Nephron progenitor cell (in vitro differentiated cells): Measurements from ENCODE around the gene AFAP1.

ENCODE experiments used
- DNase-seq: peaks from one replicate; pipeline ENCODE4 v3.0.0; 2021
- H3K27ac Mint-ChIP-seq: 2 replicates; pipeline ENCODE4 v1.8.0; 2021; ENCODE audit warnings: mild to moderate bottlenecking, moderate library complexity, mixed read lengths
- H3K27me3 Mint-ChIP-seq: 2 replicates; pipeline ENCODE4 v1.8.0; 2021; ENCODE audit warnings: mild to moderate bottlenecking, low read depth, mixed read lengths; ENCODE audit not compliant: poor library complexity
- H3K36me3 Mint-ChIP-seq: 2 replicates; pipeline ENCODE4 v1.8.0; 2021; ENCODE audit warnings: low read depth, mixed read lengths
- H3K4me1 Mint-ChIP-seq: 2 replicates; pipeline ENCODE4 v1.8.0; 2021; ENCODE audit warnings: mixed read lengths
- H3K4me3 Mint-ChIP-seq: 2 replicates; pipeline ENCODE4 v1.8.0; 2021; ENCODE audit warnings: mild to moderate bottlenecking, moderate library complexity, mixed read lengths
- H3K9me3 Mint-ChIP-seq: 2 replicates; pipeline ENCODE4 v1.8.0; 2021; ENCODE audit warnings: mild to moderate bottlenecking, moderate library complexity, mixed read lengths
- TF ChIP-seq, protein P1 (sequence below): fragments of 200-600 bp; sonication (generic); IDR thresholded peaks from 2 replicates; pipeline ENCODE4 v1.5.0; 2021; ENCODE audit warnings: antibody characterized with exemption

Gene AFAP1

GRCh38 chr4:7902826-7903225, 36.8 kb downstream of the AFAP1 start:
- Mint-ChIP-seq H3K36me3 (no peaks in the 10 kb centered on the region), H3K4me3 (no peak overlapping the region), H3K27ac (peak overlapping the region; percentile 84), H3K9me3 (no peaks in the 10 kb centered on the region), H3K4me1 (peaks cover 95% of the 10 kb centered on the region), H3K27me3 (no peaks in the 10 kb centered on the region)
- TF ChIP-seq, protein P1, sequence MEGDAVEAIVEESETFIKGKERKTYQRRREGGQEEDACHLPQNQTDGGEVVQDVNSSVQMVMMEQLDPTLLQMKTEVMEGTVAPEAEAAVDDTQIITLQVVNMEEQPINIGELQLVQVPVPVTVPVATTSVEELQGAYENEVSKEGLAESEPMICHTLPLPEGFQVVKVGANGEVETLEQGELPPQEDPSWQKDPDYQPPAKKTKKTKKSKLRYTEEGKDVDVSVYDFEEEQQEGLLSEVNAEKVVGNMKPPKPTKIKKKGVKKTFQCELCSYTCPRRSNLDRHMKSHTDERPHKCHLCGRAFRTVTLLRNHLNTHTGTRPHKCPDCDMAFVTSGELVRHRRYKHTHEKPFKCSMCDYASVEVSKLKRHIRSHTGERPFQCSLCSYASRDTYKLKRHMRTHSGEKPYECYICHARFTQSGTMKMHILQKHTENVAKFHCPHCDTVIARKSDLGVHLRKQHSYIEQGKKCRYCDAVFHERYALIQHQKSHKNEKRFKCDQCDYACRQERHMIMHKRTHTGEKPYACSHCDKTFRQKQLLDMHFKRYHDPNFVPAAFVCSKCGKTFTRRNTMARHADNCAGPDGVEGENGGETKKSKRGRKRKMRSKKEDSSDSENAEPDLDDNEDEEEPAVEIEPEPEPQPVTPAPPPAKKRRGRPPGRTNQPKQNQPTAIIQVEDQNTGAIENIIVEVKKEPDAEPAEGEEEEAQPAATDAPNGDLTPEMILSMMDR = no peak
- no peak for DNase-seq

DNA sequence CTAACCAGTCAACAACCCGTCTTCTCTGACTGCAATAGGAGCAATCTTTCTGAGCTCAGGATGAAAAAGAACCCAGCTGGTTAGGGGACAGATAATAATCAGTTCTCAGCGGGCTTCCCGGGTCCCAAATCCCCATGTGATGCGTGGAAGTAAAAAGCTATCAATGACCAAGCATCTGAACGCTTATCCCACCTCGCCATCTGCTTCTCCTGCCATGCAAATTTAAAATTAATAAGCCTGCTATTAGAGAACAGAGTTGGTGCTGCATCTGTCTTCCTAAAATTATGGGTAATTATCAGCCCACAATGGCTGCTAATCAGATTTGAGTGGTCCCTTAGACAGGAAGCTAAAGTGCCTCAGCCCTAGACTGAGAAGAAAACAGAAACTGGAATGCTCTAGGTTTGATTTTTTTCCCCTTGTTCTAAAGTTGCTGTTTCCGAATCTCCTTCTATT, 37.5 kb downstream of the AFAP1 start:
- DNase-seq = no peak
- Mint-ChIP-seq H3K4me1 (peaks cover 95% of the 10 kb centered on the region), H3K36me3 (no peaks in the 10 kb centered on the region), H3K9me3 (no peaks in the 10 kb centered on the region), H3K4me3 (no peak overlapping the region), H3K27ac (peak overlapping the region; percentile 84), H3K27me3 (no peaks in the 10 kb centered on the region)
- TF ChIP-seq, protein P1 = no peak

DNA sequence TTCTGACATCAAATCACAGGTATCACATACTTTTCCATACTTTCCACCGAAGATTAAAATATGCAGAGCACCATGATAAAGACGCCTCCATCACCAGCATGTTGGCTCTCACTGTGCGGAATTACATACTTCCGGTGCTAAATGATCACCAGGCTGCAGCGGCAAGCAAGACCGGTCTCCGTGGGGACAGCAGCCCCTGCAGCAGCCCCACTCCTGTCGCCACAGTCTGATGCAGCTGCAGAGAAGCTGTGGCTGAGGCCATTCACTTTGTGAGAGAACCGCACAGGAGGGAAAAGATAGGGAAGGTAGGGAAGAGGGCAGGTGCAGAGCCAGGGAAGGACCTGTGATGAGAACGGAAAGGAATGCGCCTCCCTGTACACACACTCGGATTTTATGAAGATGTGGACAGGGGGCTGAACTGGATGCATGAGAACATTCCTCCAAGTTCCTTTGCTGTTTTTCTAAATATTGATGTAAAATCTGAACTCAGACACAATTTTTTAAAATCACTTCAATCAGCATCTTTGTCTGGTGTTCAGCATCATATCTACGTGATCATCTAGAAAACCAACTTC, 38.3 kb downstream of the AFAP1 start:
- H3K27ac Mint-ChIP-seq = peak overlapping the region; percentile 14
- H3K4me1 Mint-ChIP-seq = peaks cover 93% of the 10 kb centered on the region
- H3K36me3 Mint-ChIP-seq = no peaks in the 10 kb centered on the region
- no peaks in the 10 kb centered on the region for H3K9me3 Mint-ChIP-seq
- TF ChIP-seq, protein P1 = no peak
- H3K4me3 Mint-ChIP-seq = no peak overlapping the region
- H3K27me3 Mint-ChIP-seq = no peaks in the 10 kb centered on the region
- no peak for DNase-seq

GRCh38 chr4:7900334-7900909, 39.2 kb downstream of the AFAP1 start:
- no peaks in the 10 kb centered on the region for H3K27me3 Mint-ChIP-seq
- TF ChIP-seq, protein P1 = no peak
- no peaks in the 10 kb centered on the region for H3K9me3 Mint-ChIP-seq
- H3K4me3 Mint-ChIP-seq = no peak overlapping the region
- no peak for DNase-seq
- H3K36me3 Mint-ChIP-seq = no peaks in the 10 kb centered on the region
- H3K4me1 Mint-ChIP-seq = peaks cover 90% of the 10 kb centered on the region
- H3K27ac Mint-ChIP-seq = peak overlapping the region; percentile 31

DNA sequence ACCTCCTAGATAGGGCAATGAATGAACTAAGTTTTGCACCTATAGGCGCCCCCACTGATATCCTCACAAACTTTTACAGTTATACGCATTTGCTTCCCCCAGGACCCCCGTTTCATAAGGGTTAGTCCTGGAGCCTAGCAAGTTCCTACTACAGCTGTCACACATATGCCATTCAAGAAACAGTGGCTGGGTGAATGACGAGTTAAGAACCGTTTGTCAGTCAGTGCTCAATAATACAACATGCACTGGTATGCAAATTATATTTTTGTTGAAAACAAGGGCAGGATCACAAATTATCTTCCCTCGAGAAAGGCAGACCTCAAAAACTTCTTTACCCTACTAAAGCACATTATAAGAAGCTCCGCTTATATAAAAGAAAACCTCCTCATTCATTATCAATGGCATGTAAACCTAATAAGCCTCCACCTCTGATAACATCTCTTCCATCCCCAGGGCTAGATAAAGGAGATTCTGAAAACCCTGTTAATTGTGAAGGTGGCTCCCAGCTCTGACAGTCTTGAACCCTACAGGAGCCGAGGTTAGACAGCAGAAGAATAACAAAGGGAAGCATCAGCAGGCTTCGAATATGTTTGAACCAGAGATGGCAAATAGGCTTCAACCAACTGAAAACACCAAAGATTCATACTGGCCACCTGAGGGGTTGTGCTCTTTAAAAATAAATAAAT, 40.3 kb downstream of the AFAP1 start:
- TF ChIP-seq, protein P1 = no peak

More for the DNA sequence above, 40.3 kb downstream of the AFAP1 start:
- Mint-ChIP-seq H3K36me3 (no peaks in the 10 kb centered on the region), H3K27me3 (no peaks in the 10 kb centered on the region), H3K9me3 (no peaks in the 10 kb centered on the region), H3K27ac (no peak overlapping the region), H3K4me1 (peaks cover 90% of the 10 kb centered on the region), H3K4me3 (no peak overlapping the region)
- no peak for DNase-seq
